HG03064 (cell line): ENCODE results near the gene MRPL28.
"Not testable (repeated sequence)": the region's sequence is repeated elsewhere in the genome, so short reads cannot be mapped to it uniquely, and the experiment has no call there.

Source experiments
- ATAC-seq: cut with Tn5 transposase; IDR thresholded peaks from one replicate; pipeline ENCODE4 v1.9.1; 2021; ENCODE audit warnings: low read depth; ENCODE audit not compliant: unreplicated experiment

Gene MRPL28

GRCh38 chr16:391885-392335 lies 21.6 kb upstream of the MRPL28 start:
- no peak for ATAC-seq

GRCh38 chr16:389352-389751 lies 19.0 kb upstream of the MRPL28 start:
- no peak for ATAC-seq

- ATAC-seq: not testable (repeated sequence)
Observed at GRCh38 chr16:387761-388666, 17.7 kb upstream of the MRPL28 start.

GRCh38 chr16:386641-387156 lies 16.4 kb upstream of the MRPL28 start:
- ATAC-seq: no peak

- ATAC-seq: no peak
Observed at GRCh38 chr16:383326-384051, 13.2 kb upstream of the MRPL28 start.

GRCh38 chr16:381789-382717 lies 11.7 kb upstream of the MRPL28 start, which contains the start of gene PGAP6:
Gene PGAP6 (minus strand): TSS chr16:381978. CDS start chr16:381821, 157 bp downstream.
- no peak for ATAC-seq

- no peak for ATAC-seq
Observed at GRCh38 chr16:381012-381788, 10.9 kb upstream of the MRPL28 start.

GRCh38 chr16:380762-381011 lies 10.3 kb upstream of the MRPL28 start:
- ATAC-seq: no peak

GRCh38 chr16:379961-380761 lies 9.8 kb upstream of the MRPL28 start:
- ATAC-seq: no peak

- no peak for ATAC-seq
Observed at GRCh38 chr16:379183-379960, 9.0 kb upstream of the MRPL28 start.

GRCh38 chr16:378821-379182 lies 8.5 kb upstream of the MRPL28 start:
- no peak for ATAC-seq

- not testable (repeated sequence) for ATAC-seq
Observed at GRCh38 chr16:378113-378820, 7.9 kb upstream of the MRPL28 start.

- ATAC-seq: no peak
Observed at GRCh38 chr16:377419-377951, 7.1 kb upstream of the MRPL28 start.

- ATAC-seq: no peak
Observed at GRCh38 chr16:376817-377418, 6.6 kb upstream of the MRPL28 start.

GRCh38 chr16:375927-376816 lies 5.8 kb upstream of the MRPL28 start:
- no peak for ATAC-seq

GRCh38 chr16:375212-375611 lies 4.9 kb upstream of the MRPL28 start:
- ATAC-seq: no peak
